ENCODE measurements around the gene ODAD3.
"Not testable (repeated sequence)": the region's sequence is repeated elsewhere in the genome, so short reads cannot be mapped to it uniquely, and the experiment has no call there.

The ODAD3 gene

DNA sequence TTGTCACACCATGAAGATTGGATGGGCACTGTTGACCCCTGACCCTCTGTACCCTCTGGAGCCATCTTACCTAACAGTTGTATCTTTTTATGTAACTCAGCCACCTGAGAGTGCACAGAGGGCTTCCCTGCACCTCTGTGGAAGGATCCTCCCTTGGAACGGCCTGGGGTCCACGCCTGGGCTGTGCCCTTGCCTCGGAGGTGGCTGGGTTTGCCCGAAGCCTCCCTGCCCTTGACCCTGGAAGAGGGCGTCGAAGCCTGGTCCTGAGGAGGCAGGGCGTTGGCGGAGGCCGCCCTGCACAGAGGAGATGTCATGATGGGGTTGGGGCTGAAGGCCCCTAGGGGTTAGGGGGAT is 241 bp downstream of the ODAD3 start:
- DNase-seq, result no peak

GRCh38 chr19:11433526-11433925 is 1.4 kb downstream of the ODAD3 start:
- DNase-seq, result not testable (repeated sequence)

- DNase-seq, result no peak
Measured at GRCh38 chr19:11426656-11427055, 8.3 kb downstream of the ODAD3 start.

GRCh38 chr19:11425719-11426457 is 9.0 kb downstream of the ODAD3 start:
- no peak for DNase-seq

DNA sequence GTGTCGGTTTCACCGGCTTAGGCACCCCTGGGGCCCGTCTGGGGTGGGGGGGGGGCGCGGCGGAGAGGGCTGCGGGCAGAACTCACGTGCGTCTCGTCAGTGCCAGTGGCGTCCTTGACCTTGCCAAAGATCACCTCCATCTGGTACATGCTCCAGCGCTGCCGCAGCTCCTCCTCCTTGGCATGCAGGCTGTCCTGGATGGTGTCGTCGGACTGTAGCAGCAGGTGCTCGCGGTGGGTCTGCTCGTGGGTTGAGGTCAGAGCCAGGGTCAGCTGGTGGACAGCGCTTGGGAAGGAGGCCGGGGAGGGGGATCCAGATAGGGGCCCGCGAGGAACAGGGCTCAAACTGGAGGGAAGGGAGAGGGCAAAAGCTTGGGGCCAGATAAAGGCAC is 11.1 kb downstream of the ODAD3 start:
- no peak for DNase-seq

DNA sequence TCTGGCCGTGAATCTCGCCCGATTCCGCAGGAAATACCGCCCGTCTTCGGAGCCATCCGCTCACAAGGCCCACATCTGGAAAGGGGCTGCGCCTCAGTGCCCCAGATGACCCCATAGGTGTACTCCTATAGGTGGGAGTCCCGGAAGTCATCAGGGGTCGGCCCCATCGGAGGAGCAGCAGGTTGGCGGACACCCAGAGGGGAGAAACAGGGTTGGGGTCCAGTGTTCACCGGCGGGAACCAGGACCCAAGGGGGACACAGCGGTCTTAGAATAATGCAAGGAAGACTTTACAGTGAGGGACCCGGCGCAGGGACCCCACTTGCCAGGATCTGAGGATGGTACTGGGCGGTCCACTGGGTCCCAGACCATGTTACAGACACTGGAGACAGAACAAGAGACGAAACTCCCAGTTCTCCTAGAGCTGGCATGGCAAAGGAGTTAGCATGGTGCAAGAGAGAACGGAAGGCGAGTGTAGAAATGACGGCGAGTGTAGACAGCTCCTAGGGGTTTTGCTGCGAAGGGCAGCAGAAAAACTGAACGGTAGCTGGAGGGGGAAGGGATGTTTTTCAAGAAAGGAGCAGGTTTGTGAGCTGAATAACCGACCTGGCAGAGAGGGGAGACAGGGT is 11.6 kb downstream of the ODAD3 start:
- DNase-seq, result no peak

DNA sequence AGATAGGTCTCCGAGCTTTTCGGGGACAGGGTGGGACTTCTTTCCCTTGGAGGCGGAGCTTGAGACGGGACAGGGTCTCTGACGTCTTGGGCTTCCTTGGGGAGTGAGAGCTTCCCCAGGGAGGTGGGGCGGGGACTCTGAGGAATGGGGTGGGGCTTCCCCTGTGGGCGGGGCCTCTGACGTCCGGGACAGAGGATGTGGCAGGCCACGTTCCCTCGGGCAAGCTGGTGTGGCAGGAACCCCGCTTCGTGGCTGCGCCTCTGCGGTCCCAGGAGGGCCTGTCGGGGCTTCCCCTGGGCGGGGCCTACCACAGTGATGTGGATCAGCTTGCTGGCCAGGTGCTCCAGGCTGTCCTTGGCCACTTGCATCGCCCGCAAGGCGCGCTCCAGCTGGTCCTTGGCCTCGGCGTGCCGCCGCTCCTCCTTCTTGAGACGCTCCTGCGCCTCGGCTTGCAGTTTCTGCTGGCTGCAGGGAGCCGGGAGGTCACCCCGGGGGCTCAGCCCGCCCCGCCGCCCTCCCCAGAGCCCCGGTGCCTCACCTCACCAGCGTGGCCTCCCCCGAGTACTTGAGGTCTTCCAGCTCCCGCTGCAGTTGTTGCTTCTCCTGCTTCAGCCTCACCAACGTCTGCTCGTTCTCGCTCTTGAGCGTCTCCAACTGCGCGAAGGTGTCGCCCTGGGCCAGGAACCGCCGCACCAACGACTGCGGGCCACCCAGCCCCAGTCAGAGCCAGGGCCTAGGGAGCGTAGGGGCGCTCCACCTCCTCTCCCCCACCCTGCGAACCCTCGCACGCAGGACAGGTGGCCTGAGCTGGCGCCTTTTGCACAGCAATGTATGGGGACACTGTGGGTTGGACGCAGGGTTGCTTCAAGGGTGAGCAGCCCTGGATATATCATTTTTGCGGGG is 12.5 kb downstream of the ODAD3 start:
- no peak for DNase-seq

DNA sequence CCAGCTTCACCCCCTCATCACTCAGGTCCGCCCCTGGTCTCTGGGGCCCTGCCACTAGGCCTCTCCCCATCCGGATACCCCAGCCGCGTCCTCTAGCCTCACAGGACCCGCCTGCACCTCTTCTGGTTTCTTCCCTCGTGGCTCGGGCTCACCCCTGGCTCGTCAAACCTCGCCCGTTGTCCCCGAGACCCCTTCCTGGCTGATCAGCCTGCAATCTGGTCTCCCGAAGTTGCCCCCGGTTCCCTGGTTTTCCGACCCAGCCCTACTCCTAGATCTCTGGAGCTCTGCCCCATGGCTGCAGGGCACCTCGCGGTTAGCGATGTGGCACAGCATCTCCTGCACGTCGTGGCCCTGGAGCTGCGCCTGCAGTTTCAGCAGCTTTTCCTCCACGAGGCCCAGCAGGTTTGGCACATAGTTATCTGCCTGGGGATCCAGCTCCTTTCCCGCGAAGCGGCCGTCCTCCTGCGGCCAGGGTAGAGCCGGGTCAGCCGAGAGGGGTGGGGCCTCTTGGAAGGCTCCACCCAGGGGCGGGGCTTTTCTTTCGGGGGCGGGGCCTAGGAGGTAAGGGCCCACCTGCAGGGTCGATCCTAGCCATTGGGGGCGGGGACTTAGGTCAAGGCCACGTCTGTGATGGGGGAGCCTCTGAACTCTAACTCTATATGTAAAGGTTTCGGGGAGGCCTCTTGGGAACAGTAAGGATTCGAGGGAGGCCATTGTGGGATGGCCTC is 13.4 kb downstream of the ODAD3 start:
- no peak for DNase-seq

GRCh38 chr19:11420429-11421370 is 14.2 kb downstream of the ODAD3 start:
- DNase-seq, result no peak

DNA sequence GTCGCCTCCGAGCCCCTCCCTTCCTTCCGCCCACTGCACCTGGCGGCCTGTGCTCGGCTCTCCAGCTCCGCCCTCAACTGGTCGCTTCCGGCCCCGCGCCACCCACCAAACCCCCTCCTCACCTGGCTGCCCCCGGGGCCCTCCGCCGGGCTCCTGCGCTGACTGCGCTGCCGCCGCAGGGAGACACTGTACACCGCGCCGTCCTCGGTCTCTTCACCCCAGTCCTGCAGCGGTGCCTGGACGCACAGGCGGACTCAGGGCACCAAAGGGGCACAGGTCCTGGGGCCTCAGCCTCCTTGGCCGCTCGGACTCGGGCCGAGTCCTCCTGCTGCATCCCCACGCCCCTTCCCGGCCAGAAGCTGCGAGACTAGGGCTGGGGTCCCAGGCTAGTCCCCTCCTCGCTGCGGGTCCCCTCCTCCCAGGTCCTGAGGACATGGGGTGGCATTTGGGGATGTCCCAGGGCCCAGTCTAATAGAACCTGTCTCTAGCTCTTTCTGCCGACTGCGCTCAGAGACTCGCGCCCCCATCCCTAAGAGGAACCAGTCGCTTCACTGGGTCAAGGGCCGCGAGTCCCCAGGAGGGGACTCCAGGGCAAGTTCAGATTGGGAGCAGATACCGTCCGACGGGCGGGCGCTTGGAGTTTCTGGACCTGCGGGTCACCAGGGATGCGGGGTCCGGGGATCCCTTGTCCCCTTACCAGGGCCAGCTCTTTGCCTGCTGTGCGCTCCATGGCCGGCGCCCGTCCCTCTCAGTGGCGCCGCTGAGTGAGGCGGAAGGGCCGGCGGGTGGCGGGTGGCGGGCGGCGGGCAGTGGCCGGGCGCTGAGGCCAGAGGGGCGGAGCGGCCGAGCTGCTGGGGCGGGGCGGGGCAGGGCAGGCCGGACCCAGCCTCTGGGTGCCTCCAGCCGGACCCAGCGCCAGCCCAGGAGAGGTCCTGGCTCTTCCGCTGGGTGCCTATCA is 16.1 kb downstream of the ODAD3 start, which contains the start of gene RGL3:
Gene RGL3, minus strand, starts transcription at position 766 of the 958 bp plus-strand sequence. Its CDS starts 36 bp downstream, at position 730.
- no peak for DNase-seq

- no peak for DNase-seq
Measured at GRCh38 chr19:11418094-11418548, 16.8 kb downstream of the ODAD3 start.

DNA sequence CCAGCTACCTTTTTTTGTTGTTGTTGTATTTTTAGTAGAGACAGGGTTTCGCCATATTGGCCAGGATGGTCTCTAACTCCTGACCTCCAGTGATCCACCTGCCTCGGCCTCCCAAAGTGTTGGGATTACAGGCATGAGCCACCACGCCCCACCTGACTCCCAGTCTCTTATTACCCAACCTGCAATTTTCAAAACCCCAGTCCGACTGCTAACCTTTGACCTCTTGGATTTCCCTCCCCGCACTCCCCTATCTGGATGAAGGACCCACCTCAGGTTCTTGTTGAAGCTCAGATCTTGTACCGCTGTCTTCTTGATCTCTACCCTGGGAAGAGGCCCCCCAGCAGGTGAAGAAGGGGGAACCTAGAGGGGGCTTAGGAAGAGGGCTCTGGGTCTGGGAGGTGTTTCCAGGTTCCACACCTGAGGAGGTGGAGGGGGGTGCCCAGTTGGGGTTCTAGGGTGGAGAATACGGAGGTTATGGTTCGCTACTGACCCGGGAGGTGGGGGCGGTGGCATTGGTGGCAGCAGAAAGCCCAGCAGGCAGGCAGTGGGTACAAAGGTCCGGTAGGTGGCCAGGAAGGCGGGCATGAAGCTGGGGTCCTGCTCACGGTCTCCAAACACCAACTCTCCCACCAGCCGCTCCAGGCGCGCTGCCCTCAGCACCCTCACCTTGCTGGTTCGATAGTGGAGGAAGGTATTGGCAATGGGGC is 18.4 kb downstream of the ODAD3 start:
- no peak for DNase-seq

GRCh38 chr19:11414544-11414943 is 20.4 kb downstream of the ODAD3 start:
- DNase-seq, result no peak

GRCh38 chr19:11410682-11411081 is 24.2 kb downstream of the ODAD3 start:
- no peak for DNase-seq

DNA sequence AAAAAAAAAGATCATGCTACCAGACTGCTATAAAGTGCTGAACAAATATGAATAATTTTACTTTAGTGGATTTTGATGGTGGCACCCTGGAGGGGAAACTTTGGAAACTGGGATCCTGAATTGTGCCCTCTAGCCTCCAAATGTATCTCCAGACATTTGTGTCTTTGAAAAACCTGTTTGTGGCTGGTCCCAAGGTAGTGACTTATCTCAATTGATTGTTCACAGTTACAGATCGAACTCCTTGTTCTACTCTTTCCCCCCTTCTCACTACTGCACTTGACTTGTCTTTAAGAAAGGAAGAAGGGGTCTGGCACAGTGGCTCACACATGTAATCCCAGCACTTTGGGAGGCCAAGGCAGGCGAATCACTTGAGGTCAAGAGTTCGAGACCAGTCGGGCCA is 26.3 kb downstream of the ODAD3 start:
- no peak for DNase-seq

DNA sequence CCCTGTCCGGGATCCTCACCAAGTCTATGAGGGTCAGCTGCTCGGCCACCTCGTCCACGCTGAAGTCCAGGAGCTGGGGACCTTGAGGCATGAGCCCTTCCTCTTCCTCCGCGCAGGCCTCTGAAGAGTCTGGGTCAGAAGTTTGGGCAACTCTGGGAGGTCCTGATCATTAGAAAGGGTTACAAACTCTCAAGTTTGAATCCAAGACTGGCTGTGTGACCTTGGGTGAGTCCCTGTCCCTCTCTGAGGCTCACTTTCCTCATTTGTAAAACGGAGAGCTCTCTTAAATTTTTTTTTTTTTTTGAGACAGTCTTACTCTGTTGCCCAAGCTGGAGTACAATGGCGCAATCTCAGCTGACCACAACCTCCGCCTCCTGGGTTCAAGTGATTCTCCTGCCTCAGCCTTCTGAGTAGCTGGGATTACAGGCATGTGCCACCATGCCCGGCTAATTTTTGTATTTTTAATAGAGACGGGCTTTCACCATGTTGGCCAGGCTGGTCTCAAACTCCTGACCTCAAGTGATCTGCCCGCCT is 28.2 kb downstream of the ODAD3 start:
- DNase-seq, result not testable (repeated sequence)

DNA sequence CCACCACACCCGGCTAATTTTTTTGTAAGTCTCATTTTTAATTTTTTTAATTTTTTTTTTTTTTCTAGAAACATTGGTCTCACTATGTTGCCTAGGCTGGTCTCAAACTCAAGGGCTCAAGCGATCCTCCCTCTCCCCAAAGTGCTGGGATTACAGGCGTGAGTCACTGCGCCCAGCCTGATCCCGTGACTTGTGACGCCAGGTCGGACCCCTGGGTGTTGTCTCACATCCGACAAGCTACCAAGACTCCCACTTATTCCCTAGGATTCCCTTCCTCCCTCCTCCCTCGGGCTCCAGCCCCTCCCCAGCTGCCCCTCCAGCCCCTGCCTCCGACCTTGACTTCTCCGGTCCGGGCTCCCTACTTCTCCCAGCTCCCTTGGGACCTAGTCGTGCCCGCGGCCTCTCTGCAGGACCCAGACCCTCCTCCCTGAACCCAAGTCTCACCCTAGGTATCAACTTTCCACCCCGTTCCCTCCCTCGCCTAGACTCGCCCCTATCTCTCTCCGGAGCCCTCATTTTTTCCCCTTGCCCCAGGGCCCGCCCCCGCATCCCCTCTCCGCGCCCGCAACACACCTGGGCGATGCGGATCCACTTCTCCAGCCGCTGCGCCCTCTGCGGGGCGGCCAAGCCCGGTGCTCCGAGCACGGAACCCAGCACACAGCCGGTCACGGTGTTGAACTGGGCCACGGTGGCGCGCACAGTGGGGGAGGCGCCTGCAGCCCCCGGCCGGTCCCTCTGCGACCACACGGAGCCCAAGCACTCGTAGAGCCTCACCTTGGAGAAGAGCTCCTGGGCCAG is 28.9 kb downstream of the ODAD3 start:
- DNase-seq, result no peak

DNA sequence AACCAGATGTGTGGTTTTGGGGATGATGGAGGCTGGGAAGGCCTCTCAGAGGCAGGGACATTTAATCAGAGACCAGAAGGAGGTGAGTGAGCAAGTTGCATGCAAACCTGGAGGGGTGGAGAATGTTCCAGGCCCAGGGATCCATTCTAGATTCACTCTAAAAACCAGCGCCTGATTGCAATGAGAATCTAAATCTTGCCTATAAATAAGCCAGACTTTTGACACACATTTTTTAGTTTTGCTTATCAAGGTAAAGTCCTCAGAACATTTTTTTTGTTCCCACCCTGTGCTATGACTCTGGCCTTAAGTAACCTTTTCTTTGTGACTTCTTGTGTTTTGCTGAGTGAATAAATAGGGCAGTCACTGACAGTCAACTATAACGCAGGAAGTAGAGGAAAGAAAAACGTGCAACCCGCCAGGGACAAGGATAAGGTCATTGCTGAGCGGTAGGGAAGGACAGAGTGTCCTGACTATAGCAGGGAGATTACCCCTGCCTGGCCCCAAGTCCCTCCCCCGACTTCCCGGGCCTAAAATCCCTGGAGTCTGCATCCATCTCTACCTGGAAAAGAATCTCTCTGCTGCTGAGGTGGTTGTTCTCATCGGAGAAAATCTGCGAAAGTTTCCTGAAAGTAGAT is 30.2 kb downstream of the ODAD3 start:
- no peak for DNase-seq

All from NCI-H226 (cell line).